Measurements from ENCODE around the gene MYRF. TPM values are rescaled to one million over a fixed set of nuclear protein-coding genes. Genes with fewer than 3 reads are reported as not detected.

The MYRF gene
- total RNA-seq, 1 experiment from 2014 or later: not detected

DNA sequence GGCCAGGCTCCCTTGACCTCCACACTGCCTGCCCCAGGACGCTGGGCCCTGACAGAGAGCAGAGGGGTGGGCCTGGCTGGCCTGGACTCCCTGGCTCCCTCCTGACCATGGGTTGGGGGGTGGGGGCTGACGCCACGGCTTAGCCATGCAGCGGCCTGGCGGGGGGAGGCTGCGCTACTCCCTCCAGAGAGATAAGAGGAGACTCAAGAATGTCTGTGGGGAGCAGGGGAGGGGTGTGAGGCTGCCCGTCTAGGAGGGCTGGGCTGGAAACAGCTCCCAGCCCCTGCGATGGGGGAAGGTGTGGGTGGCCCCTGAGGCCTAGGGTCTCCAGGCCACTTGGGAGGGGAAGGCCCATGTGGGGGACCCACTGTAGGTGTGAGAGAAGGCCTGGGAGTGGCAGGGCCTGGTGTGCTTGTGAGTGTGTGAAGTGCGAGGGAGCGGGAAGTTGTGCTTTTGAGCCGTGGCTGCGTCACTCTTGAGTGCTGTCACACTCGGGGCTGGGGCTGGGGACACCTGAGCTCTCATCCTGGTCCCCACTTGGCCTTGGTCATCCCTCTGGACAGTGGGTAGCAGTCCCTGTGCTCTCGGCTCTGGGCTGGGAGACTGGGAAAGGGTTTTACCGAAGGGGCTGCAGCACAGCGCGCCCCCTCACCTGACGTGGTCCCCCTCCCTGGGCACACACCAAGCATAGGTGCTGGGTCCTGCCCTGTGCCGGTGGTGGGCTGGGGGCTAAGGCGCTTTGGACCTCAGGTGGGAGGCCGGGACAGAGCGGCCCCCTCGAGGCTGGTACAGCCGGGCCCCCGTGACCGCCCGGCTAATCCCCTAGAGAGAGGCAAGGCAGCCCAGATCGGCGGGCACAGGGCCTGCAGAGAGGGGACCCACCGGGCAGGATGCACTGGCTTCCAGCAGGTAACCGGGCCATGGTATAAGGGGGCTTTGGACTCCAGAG is 2.4 kb downstream of the MYRF start:
- Histone ChIP-seq H4K20me1 (ENCODE audit: insufficient read depth, low read depth, low read length) (no peaks in the 10 kb centered on the region), H3K79me2 (ENCODE audit: low read length) (no peaks in the 10 kb centered on the region), H3K27ac (ENCODE audit: low read length) (no peak overlapping the region), H3K27me3 (ENCODE audit: low read length) (no peaks in the 10 kb centered on the region), H3K9me2 (replicated peaks; ENCODE audit: insufficient read depth, low read length) (no peaks in the 10 kb centered on the region), H3K36me3 (ENCODE audit: insufficient read depth, low read length) (no peaks in the 10 kb centered on the region), H3K4me2 (ENCODE audit: low read depth, low read length, poor library complexity, severe bottlenecking) (no peak overlapping the region), H3K4me1 (ENCODE audit: low read length) (peaks cover 13% of the 10 kb centered on the region), H3K4me3 (ENCODE audit: low read length) (no peak overlapping the region), H3K9me3 (ENCODE audit: low read length) (no peaks in the 10 kb centered on the region), H3K9ac (ENCODE audit: low read length) (no peak overlapping the region), H2AFZ (ENCODE audit: low read length) (no peak overlapping the region)
- DNase-seq: no peak

DNA sequence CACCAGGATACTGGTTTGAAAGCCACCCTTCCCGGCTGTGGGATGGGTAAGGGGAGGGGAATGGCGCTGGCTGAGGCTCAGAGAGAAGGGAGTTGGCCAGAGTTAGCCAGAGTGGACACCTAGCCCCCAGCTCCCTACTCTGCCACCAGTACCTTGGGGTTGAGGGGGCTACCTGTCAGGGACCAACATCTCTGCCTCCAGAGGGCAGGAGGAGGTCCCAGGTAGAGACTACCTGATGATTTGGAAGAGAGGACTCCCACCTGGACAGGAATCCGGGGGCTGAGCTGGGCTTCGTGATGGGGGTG is 3.7 kb downstream of the MYRF start:
- Histone ChIP-seq H3K9me2 (replicated peaks; ENCODE audit: insufficient read depth, low read length) (no peaks in the 10 kb centered on the region), H3K36me3 (ENCODE audit: insufficient read depth, low read length) (no peaks in the 10 kb centered on the region), H3K27me3 (ENCODE audit: low read length) (no peaks in the 10 kb centered on the region), H3K27ac (ENCODE audit: low read length) (no peak overlapping the region), H2AFZ (ENCODE audit: low read length) (no peak overlapping the region), H3K9me3 (ENCODE audit: low read length) (no peaks in the 10 kb centered on the region), H3K4me1 (ENCODE audit: low read length) (peaks cover 13% of the 10 kb centered on the region), H3K9ac (ENCODE audit: low read length) (no peak overlapping the region), H3K4me3 (ENCODE audit: low read length) (no peak overlapping the region), H3K4me2 (ENCODE audit: low read depth, low read length, poor library complexity, severe bottlenecking) (no peak overlapping the region), H3K79me2 (ENCODE audit: low read length) (no peaks in the 10 kb centered on the region), H4K20me1 (ENCODE audit: insufficient read depth, low read depth, low read length) (no peaks in the 10 kb centered on the region)
- DNase-seq: no peak

DNA sequence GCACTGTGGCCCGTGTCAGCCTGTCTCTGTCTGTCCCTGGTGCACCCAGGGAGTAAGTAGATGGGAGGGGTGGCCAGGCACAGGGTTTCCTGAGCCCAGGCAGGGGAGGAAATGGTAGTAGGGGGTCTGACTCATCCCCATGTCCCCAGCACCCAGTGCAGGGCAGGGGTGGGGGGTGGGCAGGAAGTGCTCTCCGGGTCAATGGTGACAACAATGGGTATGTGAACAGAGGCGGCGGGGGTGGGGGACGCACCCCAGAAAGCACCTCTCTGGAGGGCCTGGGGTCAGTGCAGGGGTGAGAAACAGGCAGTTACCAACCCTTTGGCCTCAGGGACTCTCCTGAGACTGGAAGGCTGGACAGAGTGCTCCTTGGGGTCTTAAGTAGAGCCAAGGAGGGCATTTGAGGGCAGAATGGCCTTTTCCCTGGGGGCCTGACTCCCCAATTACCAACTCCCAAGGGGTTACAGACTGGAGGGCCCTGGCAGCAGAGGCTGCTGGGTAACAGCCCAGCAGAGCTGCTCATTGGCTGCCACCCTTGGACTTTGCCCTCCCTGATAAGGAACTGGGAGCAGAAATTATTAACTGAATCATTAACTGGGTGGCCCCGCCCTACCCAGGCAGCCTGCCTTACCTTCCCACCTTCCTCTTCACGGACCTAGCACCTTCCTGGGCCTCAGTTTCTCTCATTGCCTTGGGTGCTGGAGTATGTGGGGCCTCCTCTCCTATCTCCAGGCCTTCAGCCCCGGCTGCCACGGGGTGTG is 4.2 kb downstream of the MYRF start:
- Histone ChIP-seq H3K27me3 (ENCODE audit: low read length) (no peaks in the 10 kb centered on the region), H3K36me3 (ENCODE audit: insufficient read depth, low read length) (no peaks in the 10 kb centered on the region), H3K9me3 (ENCODE audit: low read length) (no peaks in the 10 kb centered on the region), H3K27ac (ENCODE audit: low read length) (no peak overlapping the region), H3K9me2 (replicated peaks; ENCODE audit: insufficient read depth, low read length) (no peaks in the 10 kb centered on the region), H3K4me2 (ENCODE audit: low read depth, low read length, poor library complexity, severe bottlenecking) (no peak overlapping the region), H3K9ac (ENCODE audit: low read length) (no peak overlapping the region), H3K4me1 (ENCODE audit: low read length) (peaks cover 13% of the 10 kb centered on the region), H3K4me3 (ENCODE audit: low read length) (no peak overlapping the region), H2AFZ (ENCODE audit: low read length) (no peak overlapping the region), H3K79me2 (ENCODE audit: low read length) (no peaks in the 10 kb centered on the region), H4K20me1 (ENCODE audit: insufficient read depth, low read depth, low read length) (no peaks in the 10 kb centered on the region)
- DNase-seq: peak; percentile 61

DNA sequence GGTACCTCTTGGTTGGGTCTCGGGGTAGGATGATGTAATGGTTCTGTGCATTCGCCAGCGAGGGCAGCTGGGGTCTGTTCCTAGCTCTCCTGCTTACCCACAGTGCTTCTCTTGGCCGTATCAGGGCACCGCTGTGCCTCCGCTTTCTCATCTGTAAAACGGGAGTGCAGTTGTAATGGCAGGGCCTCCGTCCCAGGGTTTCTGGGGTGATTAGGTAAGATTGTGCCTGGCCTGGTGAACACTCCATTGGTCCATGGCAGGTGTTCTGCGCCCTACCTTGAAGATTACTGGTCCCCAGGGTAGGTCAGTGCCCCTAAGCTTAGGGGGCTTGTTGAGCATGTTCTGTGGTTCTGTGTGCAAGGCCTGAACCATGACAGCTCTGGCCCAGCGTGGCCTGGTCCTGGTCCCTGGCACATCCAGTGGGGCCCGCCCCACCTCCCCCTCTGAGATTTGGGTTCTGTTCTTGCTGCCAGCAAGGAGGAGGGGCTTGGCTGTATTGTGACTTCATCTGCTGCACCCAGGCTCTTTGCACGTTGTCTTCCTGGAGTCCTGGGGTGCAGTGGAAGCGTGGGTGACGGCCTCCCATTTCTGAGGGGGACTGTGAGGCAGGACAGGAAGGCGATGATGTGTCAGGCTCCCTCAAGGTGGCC is 4.9 kb downstream of the MYRF start:
- no peak overlapping the region for H3K4me3 ChIP-seq (ENCODE audit: low read length)
- DNase-seq: no peak
- H3K27ac ChIP-seq (ENCODE audit: low read length): no peak overlapping the region
- H3K4me2 ChIP-seq (ENCODE audit: low read depth, low read length, poor library complexity, severe bottlenecking): no peak overlapping the region
- no peaks in the 10 kb centered on the region for H3K27me3 ChIP-seq (ENCODE audit: low read length)
- no peaks in the 10 kb centered on the region for H3K9me2 ChIP-seq (replicated peaks; ENCODE audit: insufficient read depth, low read length)
- H4K20me1 ChIP-seq (ENCODE audit: insufficient read depth, low read depth, low read length): no peaks in the 10 kb centered on the region
- H3K9ac ChIP-seq (ENCODE audit: low read length): no peak overlapping the region
- no peaks in the 10 kb centered on the region for H3K36me3 ChIP-seq (ENCODE audit: insufficient read depth, low read length)
- H3K79me2 ChIP-seq (ENCODE audit: low read length): no peaks in the 10 kb centered on the region
- no peaks in the 10 kb centered on the region for H3K9me3 ChIP-seq (ENCODE audit: low read length)
- H3K4me1 ChIP-seq (ENCODE audit: low read length): peaks cover 13% of the 10 kb centered on the region
- peak overlapping the region; percentile 28; the same call in 1 of the 2 replicates for H2AFZ ChIP-seq (ENCODE audit: low read length)

DNA sequence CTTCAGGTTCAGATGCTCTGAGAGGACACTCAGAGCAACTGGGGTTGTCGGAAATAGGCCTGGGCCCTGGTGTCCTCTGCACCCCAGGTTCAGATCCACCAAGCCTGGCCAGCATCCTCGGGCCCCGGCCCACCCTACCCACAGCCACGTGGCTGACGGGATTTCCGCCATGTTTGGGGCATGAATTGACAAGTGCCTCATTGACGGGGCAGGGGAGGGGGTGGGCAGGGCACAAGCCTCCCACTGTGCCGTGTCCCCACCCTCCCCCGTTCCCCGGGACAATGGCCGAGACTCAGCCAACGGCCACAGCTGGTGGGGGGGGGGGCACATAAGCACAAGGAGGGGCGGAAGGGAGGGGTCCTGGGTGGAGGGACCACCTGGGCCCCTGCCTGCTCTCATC is 8.5 kb downstream of the MYRF start:
- Histone ChIP-seq H2AFZ (ENCODE audit: low read length) (no peak overlapping the region), H3K9ac (ENCODE audit: low read length) (no peak overlapping the region), H3K4me1 (ENCODE audit: low read length) (peaks cover 13% of the 10 kb centered on the region), H3K9me3 (ENCODE audit: low read length) (no peaks in the 10 kb centered on the region), H3K4me2 (ENCODE audit: low read depth, low read length, poor library complexity, severe bottlenecking) (no peak overlapping the region), H3K27ac (ENCODE audit: low read length) (no peak overlapping the region), H4K20me1 (ENCODE audit: insufficient read depth, low read depth, low read length) (no peaks in the 10 kb centered on the region), H3K4me3 (ENCODE audit: low read length) (no peak overlapping the region), H3K79me2 (ENCODE audit: low read length) (no peaks in the 10 kb centered on the region), H3K9me2 (replicated peaks; ENCODE audit: insufficient read depth, low read length) (no peaks in the 10 kb centered on the region), H3K27me3 (ENCODE audit: low read length) (no peaks in the 10 kb centered on the region), H3K36me3 (ENCODE audit: insufficient read depth, low read length) (no peaks in the 10 kb centered on the region)
- no peak for DNase-seq

DNA sequence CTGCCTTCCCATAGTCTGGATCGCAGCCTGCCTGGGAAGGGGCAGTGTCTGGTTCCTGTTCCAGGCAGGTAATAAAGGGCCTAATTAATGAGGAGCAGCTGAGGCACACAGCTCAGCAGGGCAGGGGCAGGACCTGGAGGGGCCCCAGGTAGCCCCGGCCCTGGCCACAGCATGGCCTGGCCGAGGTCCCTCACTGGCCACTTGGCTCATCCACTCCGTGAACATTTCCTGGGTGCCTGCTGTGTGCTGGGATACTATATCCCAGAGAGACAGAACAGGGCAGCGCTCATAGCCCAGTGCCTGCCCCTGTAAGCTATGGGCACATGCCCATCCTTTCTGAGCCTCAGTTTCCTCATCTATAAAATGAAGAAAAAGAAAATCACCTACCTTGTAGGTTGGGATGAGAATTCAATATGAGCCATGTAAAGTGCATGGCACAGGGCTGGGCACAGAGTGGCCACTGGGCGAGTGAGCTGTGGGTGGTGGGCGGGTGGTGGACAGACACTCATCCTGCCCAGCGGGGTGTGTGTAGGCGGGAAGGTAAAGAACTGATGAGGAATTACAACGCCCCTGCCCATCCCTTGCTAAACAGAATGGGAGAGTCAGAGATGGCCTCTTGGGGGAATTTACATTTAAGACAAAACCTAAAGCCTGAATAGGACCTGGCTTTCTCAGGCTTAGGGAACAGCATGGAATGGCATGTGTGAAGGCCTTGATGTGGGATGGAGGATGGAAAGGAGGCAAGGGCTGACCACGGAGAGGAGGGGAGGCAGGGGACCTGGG is 9.2 kb downstream of the MYRF start:
- no peak overlapping the region for H2AFZ ChIP-seq (ENCODE audit: low read length)
- no peaks in the 10 kb centered on the region for H3K36me3 ChIP-seq (ENCODE audit: insufficient read depth, low read length)
- H3K4me1 ChIP-seq (ENCODE audit: low read length): peaks cover 10% of the 10 kb centered on the region
- H3K9me2 ChIP-seq (replicated peaks; ENCODE audit: insufficient read depth, low read length): no peaks in the 10 kb centered on the region
- H3K4me2 ChIP-seq (ENCODE audit: low read depth, low read length, poor library complexity, severe bottlenecking): no peak overlapping the region
- H3K27ac ChIP-seq (ENCODE audit: low read length): no peak overlapping the region
- DNase-seq: no peak
- no peak overlapping the region for H3K4me3 ChIP-seq (ENCODE audit: low read length)
- no peaks in the 10 kb centered on the region for H3K9me3 ChIP-seq (ENCODE audit: low read length)
- no peaks in the 10 kb centered on the region for H3K79me2 ChIP-seq (ENCODE audit: low read length)
- H3K27me3 ChIP-seq (ENCODE audit: low read length): no peaks in the 10 kb centered on the region
- no peaks in the 10 kb centered on the region for H4K20me1 ChIP-seq (ENCODE audit: insufficient read depth, low read depth, low read length)
- H3K9ac ChIP-seq (ENCODE audit: low read length): no peak overlapping the region

DNA sequence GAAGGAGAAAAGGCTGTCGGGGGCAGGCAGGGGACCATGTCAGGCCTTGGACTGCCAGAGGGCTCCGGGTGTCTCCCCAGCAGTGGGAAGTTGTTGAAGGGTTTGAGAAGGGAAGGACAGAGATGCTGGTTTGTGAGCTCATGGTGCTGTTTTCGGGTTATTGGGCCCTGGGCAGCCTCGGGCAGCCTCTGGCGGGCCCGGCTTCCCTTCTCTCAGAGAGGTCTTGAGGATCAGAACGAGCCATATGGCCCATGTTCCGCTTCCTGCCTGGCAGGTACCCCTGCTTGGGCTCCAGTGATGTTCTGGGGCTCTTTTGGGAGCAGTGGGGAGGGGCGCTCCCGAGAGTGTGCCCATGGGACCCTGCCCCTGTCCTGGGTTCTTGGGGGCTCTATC is 9.8 kb downstream of the MYRF start:
- H3K27ac ChIP-seq (ENCODE audit: low read length): no peak overlapping the region
- no peaks in the 10 kb centered on the region for H3K27me3 ChIP-seq (ENCODE audit: low read length)
- no peak overlapping the region for H2AFZ ChIP-seq (ENCODE audit: low read length)
- H3K9me3 ChIP-seq (ENCODE audit: low read length): no peaks in the 10 kb centered on the region
- no peak for DNase-seq
- no peaks in the 10 kb centered on the region for H3K36me3 ChIP-seq (ENCODE audit: insufficient read depth, low read length)
- no peaks in the 10 kb centered on the region for H4K20me1 ChIP-seq (ENCODE audit: insufficient read depth, low read depth, low read length)
- no peak overlapping the region for H3K9ac ChIP-seq (ENCODE audit: low read length)
- no peaks in the 10 kb centered on the region for H3K9me2 ChIP-seq (replicated peaks; ENCODE audit: insufficient read depth, low read length)
- peaks cover 4% of the 10 kb centered on the region for H3K4me1 ChIP-seq (ENCODE audit: low read length)
- no peak overlapping the region for H3K4me2 ChIP-seq (ENCODE audit: low read depth, low read length, poor library complexity, severe bottlenecking)
- no peak overlapping the region for H3K4me3 ChIP-seq (ENCODE audit: low read length)
- no peaks in the 10 kb centered on the region for H3K79me2 ChIP-seq (ENCODE audit: low read length)
